ENCODE data around the gene RPS6KL1.

RPS6KL1 gene

GRCh38 chr14:74911221-74911620, 11.8 kb downstream of the RPS6KL1 start (continued):
- TF ChIP-seq ZNF513 (tag by site-specific recombination; IDR thresholded peaks at IDR 0.05), result no peak
- no peak for TF ChIP-seq ZNF23 (tag by site-specific recombination; IDR thresholded peaks at IDR 0.05; ENCODE audit: borderline replicate concordance)
- no peak for TF ChIP-seq WT1 (tag by site-specific recombination; IDR thresholded peaks at IDR 0.05)

- no peaks in the 10 kb centered on the region for H3K4me1 ChIP-seq (ENCODE audit: control insufficient read depth, insufficient read depth, low read length)
- CTCF ChIA-PET, result interaction anchor here (0.6 to 6.3 kb wide), 4 partner anchors 15 to 53 kb away, joined by 3 to 64 read pairs (median 3); no protein-coding TSS in a partner anchor
- POLR2A ChIA-PET, result interaction anchor here (0.6 kb wide), 1 partner anchor 394 kb away, joined by 3 read pairs; no protein-coding TSS in a partner anchor
- H3K9me3 ChIP-seq (ENCODE audit: control insufficient read depth, insufficient read depth, low read depth, low read length), result no peaks in the 10 kb centered on the region
- no peak for TF ChIP-seq ZBTB49 (tag by site-specific recombination; IDR thresholded peaks at IDR 0.05; ENCODE audit: low read depth)
- TF ChIP-seq YY2 (tag by site-specific recombination; IDR thresholded peaks at IDR 0.05), result no peak
- no peak for TF ChIP-seq ZFP41 (tag by site-specific recombination; IDR thresholded peaks at IDR 0.05; ENCODE audit: borderline replicate concordance)
- TF ChIP-seq ZBTB17 (tag by site-specific recombination; IDR thresholded peaks at IDR 0.05), result no peak
- no peak for TF ChIP-seq ZNF639 (tag by site-specific recombination; IDR thresholded peaks at IDR 0.05)
- no peak for TF ChIP-seq ZNF121 (tag by site-specific recombination; IDR thresholded peaks at IDR 0.05)
- no peak for TF ChIP-seq ZFP37 (tag by site-specific recombination; IDR thresholded peaks at IDR 0.05)
- TF ChIP-seq ZNF670 (tag by site-specific recombination; IDR thresholded peaks at IDR 0.05; ENCODE audit: low read depth), result no peak
- TF ChIP-seq ZNF24 (tag by site-specific recombination; IDR thresholded peaks at IDR 0.05), result no peak
- no peak for TF ChIP-seq HIC1 (tag by site-specific recombination; IDR thresholded peaks at IDR 0.05)
- TF ChIP-seq ZNF529 (tag by site-specific recombination; IDR thresholded peaks at IDR 0.05; ENCODE audit: insufficient replicate concordance), result no peak
- TF ChIP-seq ZBTB48 (tag by site-specific recombination; IDR thresholded peaks at IDR 0.05), result no peak
- peaks cover 0 to 10% of the 10 kb centered on the region in 2 experiments; a peak in 2 of 3 replicates for H3K36me3 ChIP-seq (ENCODE audit: control insufficient read depth in 2 of 2, insufficient read depth in 1 of 2, low read length in 2 of 2)
- no peak overlapping the region for H3K27ac ChIP-seq (ENCODE audit: extremely low read depth, low read depth, low read length)
- H3K4me3 ChIP-seq (ENCODE audit: low read depth, low read length), result no peak overlapping the region
These were observed 12.5 kb downstream of the RPS6KL1 start for GRCh38 chr14:74910556-74910955.

GRCh38 chr14:74909911-74910310, 13.1 kb downstream of the RPS6KL1 start:
- no peak overlapping the region for H3K4me3 ChIP-seq (ENCODE audit: low read depth, low read length)
- ChIA-PET POLR2A (no interaction called here), CTCF (interaction anchor here (0.6 to 6.3 kb wide), 3 partner anchors 14 to 54 kb away, joined by 3 to 64 read pairs (median 3); no protein-coding TSS in a partner anchor)
- no peaks in the 10 kb centered on the region for H3K4me1 ChIP-seq (ENCODE audit: control insufficient read depth, insufficient read depth, low read length)
- no peaks in the 10 kb centered on the region for H3K9me3 ChIP-seq (ENCODE audit: control insufficient read depth, insufficient read depth, low read depth, low read length)
- H3K36me3 ChIP-seq (ENCODE audit: control insufficient read depth in 2 of 2, insufficient read depth in 1 of 2, low read length in 2 of 2), result peaks cover 0 to 17% of the 10 kb centered on the region in 2 experiments; a peak in 2 of 3 replicates
- no peak overlapping the region for H3K27ac ChIP-seq (ENCODE audit: extremely low read depth, low read depth, low read length)
- TF ChIP-seq ZBTB8A (tag by site-specific recombination; IDR thresholded peaks at IDR 0.05), result no peak
- TF ChIP-seq ZNF621 (tag by site-specific recombination; IDR thresholded peaks at IDR 0.05), result no peak
- TF ChIP-seq ZNF146 (tag by site-specific recombination; IDR thresholded peaks at IDR 0.05), result no peak
- no peak for TF ChIP-seq MEIS1 (CRISPR knock-in tag; IDR thresholded peaks at IDR 0.05; ENCODE audit: borderline replicate concordance)
- TF ChIP-seq KLF17 (tag by site-specific recombination; IDR thresholded peaks at IDR 0.05), result no peak
- no peak for TF ChIP-seq AEBP2 (tag by site-specific recombination; IDR thresholded peaks at IDR 0.05; ENCODE audit: borderline replicate concordance)
- TF ChIP-seq ZNF175 (tag by site-specific recombination; IDR thresholded peaks at IDR 0.05), result no peak
- TF ChIP-seq ZNF311 (tag by site-specific recombination; IDR thresholded peaks at IDR 0.05; ENCODE audit: borderline replicate concordance), result no peak
- TF ChIP-seq ZSCAN23 (tag by site-specific recombination; IDR thresholded peaks at IDR 0.05), result no peak
- no peak for TF ChIP-seq ZNF791 (tag by site-specific recombination; IDR thresholded peaks at IDR 0.05)
